ENCODE results near the gene TMEM255B. TPM values are rescaled to one million over a fixed set of nuclear protein-coding genes. Genes with fewer than 3 reads are reported as not detected.

TMEM255B gene
- total RNA-seq, 1 donor from 2014 or later, result 8.4 TPM

DNA sequence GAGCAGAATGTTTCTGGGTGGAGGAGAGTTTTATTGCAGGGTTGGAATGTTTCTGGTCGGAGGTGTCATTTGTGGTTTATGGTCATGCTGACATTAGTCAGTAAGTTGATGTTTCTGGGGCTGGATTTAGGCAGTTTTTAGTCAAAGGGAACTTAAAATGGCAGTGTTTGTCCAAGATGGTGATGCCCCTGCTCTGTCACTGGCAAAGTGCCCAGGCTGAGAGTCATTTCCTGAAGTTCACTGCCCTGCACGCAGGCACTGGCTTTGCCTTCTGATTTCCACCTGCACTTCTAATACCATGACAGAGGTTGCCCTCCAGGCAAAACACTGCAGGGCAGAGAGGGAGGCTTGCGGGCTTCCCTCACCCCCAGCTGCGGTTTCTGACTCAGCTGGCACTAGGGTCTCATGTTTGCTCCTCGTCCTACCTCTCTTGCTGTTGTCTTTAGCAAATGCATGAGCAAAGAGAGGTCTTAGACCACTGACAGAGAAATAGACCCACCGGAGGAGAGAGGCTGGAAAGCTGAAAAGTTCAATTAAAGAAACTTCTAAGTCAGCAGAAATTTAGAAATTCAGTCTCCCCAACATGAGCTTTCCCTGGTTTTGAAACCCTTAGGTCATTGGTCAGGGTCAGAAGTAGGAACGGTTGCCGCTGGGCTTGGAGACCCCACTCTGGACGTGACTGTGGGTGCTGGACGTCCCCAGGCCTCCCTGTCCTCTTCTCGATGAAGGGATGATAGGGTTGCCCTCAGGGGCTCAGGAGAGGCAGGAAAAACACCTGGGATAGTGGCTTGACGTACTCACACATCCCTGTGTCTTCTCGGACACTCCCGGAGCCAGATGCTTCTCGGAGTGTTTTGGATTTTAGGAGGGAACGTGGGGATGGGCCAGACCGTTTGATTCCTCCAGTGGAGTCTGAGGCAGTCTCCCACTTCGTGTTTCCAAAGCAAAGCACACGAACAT, 26.3 kb downstream of the TMEM255B start:
- DNase-seq (ENCODE audit: low read depth), result peak; percentile 63
- H2AFZ ChIP-seq (ENCODE audit: low read depth, low read length), result no peak overlapping the region

DNA sequence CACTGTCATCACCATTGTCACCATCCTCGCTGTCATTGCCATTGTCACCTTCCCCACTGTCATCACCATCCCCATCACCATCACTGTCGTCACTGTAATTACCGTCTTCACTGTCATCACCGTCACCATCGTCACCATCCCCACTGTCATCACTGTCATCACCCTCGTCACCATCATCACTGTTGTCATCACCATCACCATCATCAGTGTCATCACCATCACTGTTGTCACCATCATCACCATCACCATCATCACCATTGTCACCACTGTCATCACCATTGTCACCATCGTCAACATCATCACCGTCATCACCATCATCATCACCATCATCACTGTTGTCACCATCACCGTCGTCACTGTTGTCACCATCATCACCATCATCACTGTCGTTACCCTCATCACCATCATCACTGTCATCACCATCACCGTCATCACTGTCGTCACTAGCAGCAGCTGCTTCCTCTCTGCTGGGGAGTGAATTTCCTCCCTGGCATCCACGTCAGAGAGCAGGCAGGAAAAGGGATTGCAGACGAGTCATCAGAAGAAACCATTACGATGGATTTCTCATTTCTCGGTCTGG, 27.3 kb downstream of the TMEM255B start:
- H3K27me3 Mint-ChIP-seq (ENCODE audit: low read depth, unreplicated experiment), result peaks cover 26% of the 10 kb centered on the region
- Histone ChIP-seq H3K9ac (ENCODE audit: low read length) (no peak overlapping the region), H3K4me3 (ENCODE audit: insufficient read depth, low read depth, low read length) (no peak overlapping the region), H3K36me3 (ENCODE audit: insufficient read depth, low read length) (no peaks in the 10 kb centered on the region), H3K9me3 (ENCODE audit: insufficient read depth, low read depth, low read length) (peaks cover 3% of the 10 kb centered on the region), H2AFZ (ENCODE audit: low read depth, low read length) (no peak overlapping the region), H3K27me3 (ENCODE audit: insufficient read depth, low read length) (peaks cover 8% of the 10 kb centered on the region), H3K4me1 (ENCODE audit: insufficient read depth, low read length) (peaks cover 12% of the 10 kb centered on the region), H3K79me2 (ENCODE audit: insufficient read depth, low read length) (no peaks in the 10 kb centered on the region), H4K20me1 (ENCODE audit: insufficient read depth, low read length) (no peaks in the 10 kb centered on the region), H3K27ac (ENCODE audit: low read depth, low read length) (no peak overlapping the region), H3K4me2 (ENCODE audit: low read length) (no peak overlapping the region)
- H3K36me3 Mint-ChIP-seq (ENCODE audit: low read depth, unreplicated experiment), result peaks cover 12% of the 10 kb centered on the region
- peaks cover 15% of the 10 kb centered on the region for H3K4me1 Mint-ChIP-seq (ENCODE audit: low read depth, unreplicated experiment)
- FAIRE-seq (peak; percentile 49), DNase-seq (ENCODE audit: low read depth) (peak; percentile 50)
- H3K27ac Mint-ChIP-seq (ENCODE audit: unreplicated experiment), result no peak overlapping the region
- H3K4me3 Mint-ChIP-seq (ENCODE audit: unreplicated experiment), result no peak overlapping the region
- H3K9me3 Mint-ChIP-seq (ENCODE audit: unreplicated experiment), result peaks cover 5% of the 10 kb centered on the region
- TF ChIP-seq, protein P1, sequence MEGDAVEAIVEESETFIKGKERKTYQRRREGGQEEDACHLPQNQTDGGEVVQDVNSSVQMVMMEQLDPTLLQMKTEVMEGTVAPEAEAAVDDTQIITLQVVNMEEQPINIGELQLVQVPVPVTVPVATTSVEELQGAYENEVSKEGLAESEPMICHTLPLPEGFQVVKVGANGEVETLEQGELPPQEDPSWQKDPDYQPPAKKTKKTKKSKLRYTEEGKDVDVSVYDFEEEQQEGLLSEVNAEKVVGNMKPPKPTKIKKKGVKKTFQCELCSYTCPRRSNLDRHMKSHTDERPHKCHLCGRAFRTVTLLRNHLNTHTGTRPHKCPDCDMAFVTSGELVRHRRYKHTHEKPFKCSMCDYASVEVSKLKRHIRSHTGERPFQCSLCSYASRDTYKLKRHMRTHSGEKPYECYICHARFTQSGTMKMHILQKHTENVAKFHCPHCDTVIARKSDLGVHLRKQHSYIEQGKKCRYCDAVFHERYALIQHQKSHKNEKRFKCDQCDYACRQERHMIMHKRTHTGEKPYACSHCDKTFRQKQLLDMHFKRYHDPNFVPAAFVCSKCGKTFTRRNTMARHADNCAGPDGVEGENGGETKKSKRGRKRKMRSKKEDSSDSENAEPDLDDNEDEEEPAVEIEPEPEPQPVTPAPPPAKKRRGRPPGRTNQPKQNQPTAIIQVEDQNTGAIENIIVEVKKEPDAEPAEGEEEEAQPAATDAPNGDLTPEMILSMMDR (IDR thresholded peaks at IDR 0.05; ENCODE audit: insufficient read depth, low read depth, low read length), result no peak
- TF ChIP-seq EZH2 (IDR thresholded peaks at IDR 0.05; ENCODE audit: insufficient read depth, low read length), result no peak

More for the DNA sequence above, 26.3 kb downstream of the TMEM255B start:
- Histone ChIP-seq H3K9ac (ENCODE audit: low read length) (no peak overlapping the region), H3K4me2 (ENCODE audit: low read length) (peak overlapping the region; percentile 31), H3K36me3 (ENCODE audit: insufficient read depth, low read length) (no peaks in the 10 kb centered on the region), H3K4me3 (ENCODE audit: insufficient read depth, low read depth, low read length) (no peak overlapping the region), H3K27me3 (ENCODE audit: insufficient read depth, low read length) (peaks cover 11% of the 10 kb centered on the region), H4K20me1 (ENCODE audit: insufficient read depth, low read length) (no peaks in the 10 kb centered on the region), H3K27ac (ENCODE audit: low read depth, low read length) (no peak overlapping the region), H3K4me1 (ENCODE audit: insufficient read depth, low read length) (peaks cover 12% of the 10 kb centered on the region), H3K79me2 (ENCODE audit: insufficient read depth, low read length) (no peaks in the 10 kb centered on the region), H3K9me3 (ENCODE audit: insufficient read depth, low read depth, low read length) (peaks cover 3% of the 10 kb centered on the region)
- H3K4me3 Mint-ChIP-seq (ENCODE audit: unreplicated experiment), result no peak overlapping the region
- peaks cover 15% of the 10 kb centered on the region for H3K4me1 Mint-ChIP-seq (ENCODE audit: low read depth, unreplicated experiment)
- peak overlapping the region; percentile 21 for H3K27ac Mint-ChIP-seq (ENCODE audit: unreplicated experiment)
- TF ChIP-seq EZH2 (IDR thresholded peaks at IDR 0.05; ENCODE audit: insufficient read depth, low read length), result no peak
- TF ChIP-seq, protein P1 (IDR thresholded peaks at IDR 0.05; ENCODE audit: insufficient read depth, low read depth, low read length), result no peak
- H3K9me3 Mint-ChIP-seq (ENCODE audit: unreplicated experiment), result peaks cover 3% of the 10 kb centered on the region
- H3K27me3 Mint-ChIP-seq (ENCODE audit: low read depth, unreplicated experiment), result peaks cover 22% of the 10 kb centered on the region
- FAIRE-seq, result peak; percentile 58
- H3K36me3 Mint-ChIP-seq (ENCODE audit: low read depth, unreplicated experiment), result peaks cover 6% of the 10 kb centered on the region
